CD4-positive, alpha-beta T cell treated with Interleukin-4 for 4 hours (primary cell): ENCODE results near the gene LGALS9.

ENCODE experiments used
- DNase-seq: peaks from one replicate; pipeline ENCODE4 v3.0.0-alpha.2; 2020

The LGALS9 gene

GRCh38 chr17:27630607-27631410 lies at the start of gene LGALS9:
Gene LGALS9 (plus strand): TSS chr17:27631188. CDS start chr17:27631266, 78 bp downstream.
- peak; percentile 59 for DNase-seq

GRCh38 chr17:27582696-27583095 lies 48.3 kb upstream of the LGALS9 start:
- no peak for DNase-seq

- DNase-seq, result no peak
These were observed 45.8 kb upstream of the LGALS9 start for GRCh38 chr17:27585153-27585681.

GRCh38 chr17:27585792-27586191 lies 45.2 kb upstream of the LGALS9 start:
- DNase-seq, result no peak

GRCh38 chr17:27586203-27586721 lies 44.7 kb upstream of the LGALS9 start:
- DNase-seq, result no peak

GRCh38 chr17:27588354-27588753 lies 42.6 kb upstream of the LGALS9 start:
- no peak for DNase-seq

- no peak for DNase-seq
These were observed 40.1 kb upstream of the LGALS9 start for GRCh38 chr17:27590864-27591263.

- no peak for DNase-seq
These were observed 39.0 kb upstream of the LGALS9 start for GRCh38 chr17:27591986-27592385.

GRCh38 chr17:27593232-27593856 lies 37.6 kb upstream of the LGALS9 start:
- DNase-seq, result no peak

- DNase-seq, result no peak
These were observed 37.1 kb upstream of the LGALS9 start for GRCh38 chr17:27593857-27594255.

GRCh38 chr17:27595208-27595607 lies 35.8 kb upstream of the LGALS9 start:
- DNase-seq, result no peak

GRCh38 chr17:27596096-27596495 lies 34.9 kb upstream of the LGALS9 start:
- DNase-seq, result no peak

- no peak for DNase-seq
These were observed 34.3 kb upstream of the LGALS9 start for GRCh38 chr17:27596566-27597187.

GRCh38 chr17:27597188-27597580 lies 33.8 kb upstream of the LGALS9 start:
- DNase-seq, result no peak

GRCh38 chr17:27597783-27598320 lies 33.1 kb upstream of the LGALS9 start:
- DNase-seq, result no peak

- DNase-seq, result no peak
These were observed 32.5 kb upstream of the LGALS9 start for GRCh38 chr17:27598337-27599050.

- DNase-seq, result no peak
These were observed 30.5 kb upstream of the LGALS9 start for GRCh38 chr17:27600471-27600870.

- DNase-seq, result peak; percentile 83
These were observed 29.7 kb upstream of the LGALS9 start for GRCh38 chr17:27601069-27601974.

GRCh38 chr17:27601975-27602302 lies 29.0 kb upstream of the LGALS9 start:
- DNase-seq, result no peak

GRCh38 chr17:27602721-27603420 lies 28.1 kb upstream of the LGALS9 start:
- peak; percentile 67 for DNase-seq

GRCh38 chr17:27603421-27603770 lies 27.6 kb upstream of the LGALS9 start:
- DNase-seq, result no peak
